HG03108 (cell line): ENCODE measurements around the gene RHEX.
"Not testable (repeated sequence)": the region's sequence is repeated elsewhere in the genome, so short reads cannot be mapped to it uniquely, and the experiment has no call there.

ENCODE experiments used
- ATAC-seq: cut with Tn5 transposase; IDR thresholded peaks from one replicate; pipeline ENCODE4 v1.9.1; 2021; ENCODE audit warnings: moderate library complexity; ENCODE audit not compliant: unreplicated experiment

Gene RHEX

DNA sequence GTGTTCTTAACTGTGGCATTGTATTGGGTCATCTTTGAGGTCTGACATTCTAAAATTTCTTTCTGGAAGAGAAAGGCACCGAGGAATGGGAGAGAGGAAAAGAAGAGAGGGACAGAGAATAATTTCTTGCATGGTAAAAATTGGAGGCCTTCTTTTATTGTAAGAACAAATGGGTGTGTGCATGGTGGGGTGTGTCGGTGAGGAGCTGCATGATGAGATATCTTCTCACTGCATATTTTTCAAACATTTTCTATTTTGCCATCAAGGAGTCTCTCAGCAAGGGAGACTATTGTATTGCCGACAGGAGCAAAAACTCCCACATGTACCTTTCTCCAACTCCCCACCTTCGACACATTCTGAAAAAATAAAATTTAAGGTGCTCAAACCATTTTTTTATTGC is 22.8 kb upstream of the RHEX start:
- ATAC-seq: no peak

DNA sequence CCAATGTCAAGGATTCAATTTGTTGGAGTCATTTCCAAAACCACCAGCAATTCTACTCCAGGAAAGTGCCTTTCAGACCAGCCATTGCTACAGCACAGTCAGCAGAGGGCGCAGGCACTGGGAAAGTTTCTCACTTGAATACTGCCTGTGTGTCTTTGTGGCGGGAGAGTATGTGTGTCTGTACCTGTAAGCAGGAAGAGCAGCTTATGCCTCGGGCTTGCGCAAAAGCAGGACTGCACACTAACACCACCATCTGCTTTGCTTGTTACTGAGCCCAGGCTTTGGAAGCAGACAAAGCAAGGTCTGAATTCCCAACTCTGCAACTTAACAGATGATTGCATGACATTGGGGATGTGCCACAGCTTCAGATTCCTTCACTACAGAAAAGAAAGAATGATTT is 22.3 kb upstream of the RHEX start:
- ATAC-seq: no peak

DNA sequence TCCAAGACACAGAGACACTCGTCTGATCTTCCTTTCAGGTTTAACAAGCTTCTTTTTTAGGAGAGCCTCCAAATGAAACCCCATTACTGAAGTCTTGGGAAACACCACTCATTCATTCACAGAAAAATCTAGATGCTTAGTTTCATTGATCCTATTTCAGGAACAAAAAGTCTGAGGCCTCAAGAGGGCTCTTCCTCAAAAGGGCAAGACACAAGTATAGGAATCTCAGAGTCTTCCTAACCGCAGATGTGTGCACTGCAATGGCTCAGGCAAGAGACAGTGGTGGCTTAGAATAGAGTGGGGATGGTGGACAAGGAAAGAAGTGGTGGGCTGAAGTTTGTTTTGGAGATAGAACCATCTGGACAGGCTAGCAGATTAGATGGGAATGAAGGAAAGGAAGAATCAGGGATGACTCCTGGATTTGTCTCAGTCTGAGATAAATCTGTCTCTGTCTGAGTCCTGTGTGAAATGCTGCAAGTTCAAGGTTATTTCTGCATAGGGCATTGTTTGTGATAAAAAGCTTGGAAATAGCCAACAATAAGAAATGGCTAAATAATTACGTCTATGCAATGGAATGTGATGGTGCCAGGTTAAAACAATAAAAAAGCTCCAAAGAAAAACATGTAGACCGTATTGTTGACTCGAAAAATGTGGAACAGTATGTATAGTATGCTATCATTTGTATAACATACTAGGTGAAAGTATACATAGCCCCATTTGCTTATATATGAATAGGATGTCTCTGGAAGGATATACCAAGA is 20.4 kb upstream of the RHEX start:
- no peak for ATAC-seq

DNA sequence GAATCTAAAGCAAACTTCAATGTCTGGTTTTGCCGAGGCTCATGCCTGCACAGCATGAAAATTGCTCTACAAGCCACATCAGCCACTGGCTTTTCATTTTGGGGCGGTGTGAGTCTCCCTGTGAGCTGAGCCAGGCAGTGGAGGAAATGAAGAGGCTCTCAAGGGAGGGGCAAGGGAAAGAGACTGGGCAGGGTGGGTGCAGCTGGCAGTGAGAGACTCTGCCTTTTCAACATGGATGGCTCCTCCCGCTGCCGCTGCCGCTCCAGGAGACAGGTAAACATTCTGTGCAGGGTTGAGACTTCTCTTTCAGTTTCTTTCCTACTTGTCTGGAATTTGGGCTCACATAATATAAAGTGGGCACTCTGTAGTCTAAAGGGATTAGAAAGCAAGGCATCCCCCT is 17.9 kb upstream of the RHEX start:
- ATAC-seq: no peak

DNA sequence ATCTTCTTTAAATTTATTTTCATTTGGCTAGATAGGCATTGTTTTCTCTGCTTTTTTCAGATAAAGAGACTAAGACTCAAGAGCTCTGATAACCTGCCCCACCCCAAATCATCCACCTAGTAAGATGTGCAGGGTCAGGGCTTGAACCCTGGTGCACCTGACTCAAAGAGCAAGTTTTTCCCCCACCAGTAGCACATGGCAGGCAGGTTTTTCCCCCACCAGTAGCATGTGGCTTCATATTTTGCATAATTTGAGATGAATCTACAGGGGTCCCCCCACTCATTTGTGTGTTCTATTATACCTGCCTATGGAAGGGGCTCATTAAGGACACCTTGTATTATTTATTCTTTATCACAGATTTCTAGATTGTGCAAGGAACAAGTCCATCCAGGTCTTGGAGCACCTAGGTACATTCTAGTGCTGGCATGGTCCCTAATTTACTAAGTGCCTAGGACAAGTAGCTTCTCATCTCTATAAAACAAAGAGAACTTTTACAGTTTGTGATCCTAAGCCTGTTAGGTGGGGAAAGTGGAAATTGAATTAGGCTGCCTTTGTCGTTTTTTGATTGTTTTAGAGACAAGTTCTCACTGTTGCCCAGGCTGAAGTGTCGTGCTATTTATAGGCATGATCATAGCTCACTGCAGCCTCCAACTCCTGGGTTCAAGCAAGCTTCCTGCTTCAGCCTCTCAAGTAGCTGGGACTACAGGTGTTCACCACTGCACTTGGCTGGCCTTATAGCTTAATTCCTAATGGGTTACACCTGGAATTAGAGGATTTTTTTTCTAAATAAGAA is 16.1 kb upstream of the RHEX start:
- no peak for ATAC-seq

DNA sequence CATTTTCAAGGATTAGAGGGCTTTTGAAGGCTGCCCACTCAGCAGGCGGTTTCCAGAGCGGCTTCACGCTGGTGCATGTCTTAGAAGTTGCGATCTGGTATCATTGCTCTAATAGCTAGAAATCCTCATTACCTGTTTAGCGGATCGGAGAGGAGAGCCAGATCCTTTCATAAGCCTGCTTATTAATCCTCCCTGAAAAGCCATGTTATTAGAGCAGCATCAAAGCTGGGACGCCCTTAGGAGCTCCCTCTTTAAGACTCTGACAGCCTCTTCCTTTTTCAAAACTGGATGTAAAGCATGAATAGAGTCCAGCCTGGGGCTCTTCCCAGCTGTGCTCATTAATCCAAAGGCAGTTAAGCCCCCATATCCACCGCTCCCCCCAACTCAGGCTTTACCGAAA is 15.4 kb upstream of the RHEX start:
- ATAC-seq: no peak

DNA sequence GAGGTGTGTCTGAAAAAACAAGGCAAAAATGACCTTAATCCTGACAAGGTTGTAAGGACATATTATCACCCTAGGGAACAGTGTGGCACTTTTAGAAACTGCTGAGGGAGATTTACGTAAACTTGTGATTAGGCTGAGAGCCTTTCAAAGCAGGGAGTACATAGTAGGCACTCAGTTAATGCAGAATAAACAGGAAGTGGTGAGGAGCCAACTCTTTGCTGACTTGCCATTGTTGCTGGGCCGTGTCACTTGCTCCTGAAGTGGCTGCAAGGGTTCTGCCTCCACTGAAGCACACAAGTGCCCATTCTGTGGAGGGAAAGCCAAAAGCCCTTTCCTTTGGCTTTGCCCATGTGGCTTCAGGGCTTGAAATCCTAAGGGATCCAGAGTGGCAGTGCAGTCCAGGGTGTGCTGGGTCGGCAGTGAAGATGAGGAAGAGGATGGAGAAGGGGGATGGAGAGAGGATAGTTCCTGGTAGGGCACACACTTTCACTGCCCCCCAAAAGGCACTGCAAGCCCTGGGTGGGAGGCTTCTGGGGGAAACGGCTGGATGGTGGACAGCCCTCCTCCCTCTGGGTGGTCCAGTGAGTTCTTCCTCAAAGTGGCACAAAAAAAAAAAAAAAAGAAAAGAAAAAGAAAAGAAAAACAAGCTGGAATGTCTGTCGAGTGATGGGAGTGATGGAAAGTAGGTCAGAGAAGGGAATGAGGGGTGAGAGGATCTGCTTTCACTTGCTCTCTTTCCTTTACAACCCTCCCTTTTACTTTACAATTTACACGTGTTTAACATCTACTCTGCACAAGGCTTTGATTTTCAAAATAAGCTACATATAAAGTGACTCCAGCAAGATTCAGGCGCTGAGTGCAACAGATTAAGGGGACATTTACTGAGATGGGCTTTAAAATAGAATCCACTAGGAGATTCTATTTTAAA is 13.7 kb upstream of the RHEX start:
- no peak for ATAC-seq

DNA sequence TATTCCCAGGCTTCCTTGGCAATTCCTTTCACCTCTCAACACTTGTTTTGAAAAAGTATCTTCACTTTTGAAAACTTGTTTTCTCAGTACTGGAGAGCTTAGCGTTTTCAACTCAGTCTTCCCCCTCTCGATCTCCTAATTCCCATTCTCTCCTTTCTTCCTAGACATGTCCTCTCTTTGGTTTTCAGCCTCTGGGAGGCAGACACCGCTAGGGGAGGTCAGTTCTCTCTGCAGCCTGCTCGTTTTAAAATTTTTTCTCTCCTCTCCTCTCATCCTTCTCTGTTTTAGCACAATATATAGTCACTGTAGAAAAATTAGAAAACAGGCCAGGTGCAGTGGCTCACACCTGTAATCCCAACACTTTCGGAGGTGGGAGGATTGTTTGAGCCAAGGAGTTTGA is 12.6 kb upstream of the RHEX start:
- no peak for ATAC-seq

DNA sequence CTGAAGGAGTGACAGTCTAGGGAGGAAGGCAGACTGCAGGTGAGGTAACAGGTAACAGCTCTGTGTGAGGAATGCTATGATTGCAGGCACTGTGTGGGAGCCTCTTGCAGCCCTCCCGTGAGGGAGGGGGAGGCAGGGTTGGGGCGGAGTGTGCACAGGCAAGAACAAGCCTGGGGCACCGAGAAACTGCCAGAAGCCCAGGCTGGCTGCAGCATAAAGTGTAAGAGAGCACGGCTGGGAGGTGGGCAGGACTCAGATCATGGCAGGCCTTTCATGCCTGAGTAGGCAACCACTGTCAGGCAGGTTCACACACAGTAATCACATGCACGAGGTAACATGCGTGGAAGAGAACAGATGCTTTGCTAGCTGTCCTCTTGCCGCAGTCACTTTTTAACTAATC is 11.3 kb upstream of the RHEX start:
- ATAC-seq: no peak

DNA sequence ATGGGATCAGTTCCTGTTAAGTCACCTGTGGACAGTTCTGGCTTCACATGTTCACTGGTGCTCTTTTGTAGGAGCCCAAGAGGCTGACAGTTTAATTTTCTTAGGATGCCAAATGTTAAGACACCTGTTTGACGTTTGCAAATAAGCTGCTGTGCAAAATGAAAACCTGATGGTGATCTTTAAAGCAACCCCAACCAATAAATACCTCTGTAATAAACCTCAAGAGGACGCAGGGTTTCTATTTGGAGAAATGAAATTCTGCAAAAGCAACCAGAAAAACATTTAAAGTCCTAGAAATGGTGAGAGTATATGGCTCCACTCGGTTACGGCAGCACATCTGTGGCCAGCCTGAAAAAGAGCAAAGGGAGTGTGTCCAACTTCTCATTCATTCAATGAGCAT is 5.7 kb upstream of the RHEX start:
- ATAC-seq: no peak

DNA sequence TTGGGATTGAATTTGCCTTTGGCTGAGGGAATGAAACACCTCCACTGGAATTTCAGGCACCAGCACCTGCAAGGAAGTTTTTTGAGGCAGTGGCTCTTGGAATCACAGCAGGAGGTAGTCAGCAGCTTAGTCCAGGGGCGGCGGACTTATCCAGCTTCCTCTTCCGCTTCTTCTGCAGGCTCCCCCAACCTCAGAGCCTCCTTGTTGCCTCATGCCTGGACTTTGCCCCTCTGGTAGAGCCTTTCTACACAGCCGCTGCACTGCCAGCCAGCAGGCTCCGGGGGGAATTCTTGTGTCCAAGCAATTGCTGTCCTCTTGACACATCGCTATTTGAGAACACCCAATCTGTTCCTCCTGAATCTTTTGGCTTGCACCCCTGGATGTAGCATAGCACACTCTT is 4.4 kb upstream of the RHEX start:
- ATAC-seq: no peak

DNA sequence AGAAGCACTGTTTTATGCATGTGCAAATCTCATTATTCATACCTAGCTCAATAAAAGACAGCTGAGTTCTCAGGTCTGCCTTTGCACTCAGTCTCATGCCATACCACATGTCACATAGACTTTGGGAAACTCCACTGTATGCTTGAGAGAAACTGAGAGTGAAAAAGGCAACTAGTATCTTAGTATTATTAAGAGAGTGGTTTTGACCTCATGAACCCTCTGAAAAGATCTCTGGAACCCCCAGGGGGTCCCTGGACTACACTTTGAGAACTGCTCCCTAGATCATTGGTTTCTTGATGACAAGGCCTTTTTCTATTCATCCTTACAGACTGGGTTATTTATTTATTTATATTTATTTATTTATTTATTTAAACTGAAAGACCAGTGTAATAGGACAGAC is 3.7 kb upstream of the RHEX start:
- peak; percentile 46 for ATAC-seq

DNA sequence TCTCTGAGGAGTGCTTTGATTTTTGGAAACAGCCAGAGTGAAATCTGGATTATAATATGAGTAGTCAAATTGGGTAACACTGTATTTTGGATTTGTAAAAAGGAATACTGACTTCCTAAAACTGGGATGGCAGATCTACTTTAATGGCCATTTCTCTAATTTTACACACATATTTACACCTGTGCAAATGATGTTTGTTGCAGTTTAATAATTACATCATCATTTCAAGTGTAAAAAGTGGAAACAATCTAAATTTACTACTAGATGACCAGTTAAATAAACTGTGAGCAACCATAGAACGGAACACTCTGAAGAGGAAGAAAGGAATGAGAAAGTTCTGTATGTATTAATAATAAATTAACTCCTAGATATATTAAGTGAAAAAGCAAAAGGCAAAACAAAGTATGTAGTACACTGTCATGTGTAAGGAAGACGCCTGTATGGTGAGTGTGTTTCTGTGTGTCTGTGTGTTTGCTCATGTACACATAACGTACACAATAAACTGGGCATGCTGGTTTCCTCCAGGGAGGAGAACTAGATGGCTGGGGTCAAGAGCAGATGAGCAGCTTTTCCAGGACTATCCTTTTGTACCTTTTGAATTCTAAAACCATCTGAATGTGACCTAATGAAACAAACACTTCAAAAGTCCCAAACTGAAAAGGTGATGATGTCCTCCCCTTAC is 2.9 kb upstream of the RHEX start:
- no peak for ATAC-seq

DNA sequence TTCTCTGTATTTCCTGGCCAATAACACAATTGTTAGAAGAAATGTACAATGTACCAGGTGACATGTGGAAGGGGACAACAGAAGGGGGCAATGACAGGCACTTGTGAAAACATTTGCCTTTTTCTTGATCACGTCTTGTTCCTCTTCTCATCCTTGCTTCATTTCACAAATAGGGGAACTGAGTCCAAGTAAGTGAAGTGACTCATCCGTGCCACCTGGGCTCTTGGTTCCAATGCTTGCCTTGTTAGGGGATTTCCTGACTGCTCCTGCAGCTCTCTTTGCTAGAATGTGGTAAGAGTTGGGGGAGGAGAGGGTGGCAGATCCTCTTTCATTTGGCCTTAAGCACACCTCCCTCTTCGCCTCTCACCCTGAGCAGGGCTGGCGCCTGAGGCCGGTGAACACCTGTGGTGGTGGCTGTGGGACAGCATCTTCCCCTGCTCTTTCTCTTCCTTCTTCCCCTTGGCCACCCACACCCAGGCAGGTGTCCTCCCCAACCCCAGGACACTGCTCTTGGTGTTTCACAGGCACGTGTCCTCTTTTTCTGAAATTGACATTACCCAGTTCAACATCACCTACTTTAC is 2.2 kb upstream of the RHEX start:
- ATAC-seq: peak; percentile 88

DNA sequence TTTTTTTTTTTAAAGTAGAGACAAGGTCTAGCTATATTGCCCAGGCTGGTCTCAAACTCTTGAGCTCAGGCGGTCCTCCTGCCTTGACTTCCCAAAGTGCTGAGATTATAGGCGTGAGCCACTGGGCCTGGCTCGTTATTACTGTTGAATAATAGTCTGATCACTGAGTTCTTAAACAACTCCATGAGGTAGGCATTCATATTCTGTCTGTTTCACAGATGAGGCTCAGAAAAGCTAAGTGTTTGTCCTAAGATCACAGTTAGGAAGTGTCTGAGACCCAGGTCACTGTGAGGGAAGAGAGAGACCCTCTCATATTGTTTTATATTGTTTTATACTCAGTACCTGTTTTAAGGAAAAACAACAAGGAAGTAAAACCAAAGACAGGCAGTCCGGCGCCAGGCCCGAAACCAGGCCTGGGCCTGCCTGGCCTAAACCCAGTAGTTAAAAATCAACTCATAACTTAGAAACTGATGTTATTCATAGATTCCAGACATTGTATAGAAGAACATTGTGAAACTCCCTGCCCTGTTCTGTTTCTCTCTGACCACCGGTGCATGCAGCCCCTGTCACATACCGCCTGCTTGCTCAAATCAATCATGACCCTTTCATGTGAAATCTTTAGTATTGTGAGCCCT is 625 bp upstream of the RHEX start:
- not testable (repeated sequence) for ATAC-seq

DNA sequence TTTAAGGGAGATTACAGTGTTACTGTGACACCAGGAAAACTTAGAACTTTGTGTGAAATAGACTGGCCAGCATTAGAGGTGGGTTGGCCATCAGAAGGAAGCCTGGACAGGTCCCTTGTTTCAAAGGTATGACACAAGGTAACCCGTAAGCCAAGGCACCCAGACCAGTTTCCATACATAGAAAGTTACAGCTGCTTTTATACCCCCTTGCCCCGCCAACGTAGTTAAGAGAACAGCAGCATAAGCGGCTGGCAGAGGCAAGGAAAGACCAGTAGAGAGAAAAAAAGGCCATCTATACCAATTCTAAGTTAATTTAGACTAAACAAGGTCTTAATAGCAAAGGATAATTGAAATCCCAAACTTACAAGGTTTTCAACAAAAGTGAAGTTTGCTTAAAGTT is 643 bp downstream of the RHEX start:
- ATAC-seq: not testable (repeated sequence)

DNA sequence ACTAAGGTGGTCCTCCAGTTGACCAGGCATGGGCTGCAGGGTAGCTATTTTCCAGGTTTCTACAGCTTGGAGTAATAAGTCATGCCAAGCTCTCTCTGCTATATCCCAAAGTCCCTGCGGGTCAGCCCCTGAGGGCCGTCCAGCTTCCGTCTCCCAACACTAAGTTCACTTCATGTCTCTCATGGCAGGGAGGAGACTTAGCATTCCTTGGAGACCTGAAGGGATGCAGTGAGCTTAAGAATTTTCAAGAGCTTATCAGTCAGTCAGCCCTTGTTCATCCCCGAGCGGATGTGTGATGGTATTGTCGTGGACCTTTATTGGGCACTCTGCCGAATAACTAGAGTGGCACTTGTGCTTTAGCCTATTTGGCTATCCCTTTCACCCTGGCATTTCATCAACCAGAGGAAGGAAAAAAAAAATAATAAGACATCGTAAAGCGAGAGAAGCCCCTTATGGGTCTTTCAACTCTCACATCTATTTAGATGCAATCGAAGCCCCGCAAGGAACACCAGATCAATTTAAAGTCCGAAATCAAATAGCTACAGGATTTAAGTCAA is 2.2 kb downstream of the RHEX start:
- ATAC-seq: not testable (repeated sequence)

DNA sequence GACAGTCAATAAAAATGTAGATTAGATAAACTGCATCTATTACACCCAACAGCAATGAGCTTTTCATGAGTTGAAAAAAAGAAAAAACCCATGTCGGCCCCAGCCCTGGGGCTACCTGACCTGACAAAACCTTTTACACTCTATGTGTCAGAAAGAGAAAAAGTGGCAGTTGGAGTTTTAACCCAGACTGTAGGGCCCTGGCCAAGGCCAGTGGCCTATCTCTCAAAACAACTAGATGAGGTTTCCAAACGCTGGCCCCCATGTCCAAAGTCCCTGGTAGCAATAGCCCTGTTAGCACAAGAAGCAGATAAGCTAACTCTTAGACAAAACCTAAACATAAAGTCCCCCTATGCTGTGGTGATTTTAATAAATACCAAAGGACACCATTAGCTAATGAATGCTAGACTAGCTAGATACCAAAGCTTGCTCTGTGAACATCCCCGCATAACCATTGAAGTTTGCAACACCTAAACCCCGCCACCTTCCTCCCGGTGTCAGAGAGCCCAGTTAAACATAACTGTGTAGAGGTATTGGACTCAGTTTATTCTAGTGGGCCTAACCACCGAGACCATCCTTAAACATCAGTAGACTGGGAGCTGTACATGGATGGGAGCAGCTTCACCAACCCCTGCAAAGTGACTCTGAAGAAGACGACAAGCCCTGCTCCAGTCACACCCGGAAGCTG is 2.8 kb downstream of the RHEX start:
- ATAC-seq: not testable (repeated sequence)

DNA sequence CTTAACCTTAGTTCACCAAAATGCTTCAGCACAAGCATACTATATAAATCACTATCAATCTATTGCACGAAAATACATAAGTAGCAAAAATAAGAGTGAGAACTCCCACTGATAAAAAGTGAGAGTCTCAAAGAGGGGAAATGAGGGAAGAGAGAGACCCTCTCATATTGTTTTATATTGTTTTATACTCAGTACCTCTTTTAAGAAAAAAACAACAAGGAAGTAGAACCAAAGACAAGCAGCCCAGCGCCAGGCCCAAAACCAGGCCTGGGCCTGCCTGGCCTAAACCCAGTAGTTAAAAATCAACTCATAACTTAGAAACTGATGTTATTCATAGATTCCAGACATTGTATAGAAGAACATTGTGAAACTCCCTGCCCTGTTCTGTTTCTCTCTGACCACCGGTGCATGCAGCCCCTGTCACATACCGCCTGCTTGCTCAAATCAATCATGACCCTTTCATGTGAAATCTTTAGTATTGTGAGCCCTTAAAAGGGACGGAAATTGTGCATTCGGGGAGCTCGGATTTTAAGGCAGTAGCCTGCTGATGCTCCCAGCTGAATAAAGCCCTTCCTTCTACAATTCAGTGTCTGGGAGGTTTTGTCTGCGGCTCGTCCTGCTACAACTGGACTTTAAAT is 5.4 kb downstream of the RHEX start:
- ATAC-seq: not testable (repeated sequence)
